HPDE6-E6E7 (cell line): ENCODE measurements around the gene SH3TC2.

ENCODE experiments used
- DNase-seq: peaks from one replicate; pipeline ENCODE4 v3.0.0; 2011; ENCODE audit warnings: missing footprints; ENCODE audit errors: extremely low spot score

The SH3TC2 gene

DNA sequence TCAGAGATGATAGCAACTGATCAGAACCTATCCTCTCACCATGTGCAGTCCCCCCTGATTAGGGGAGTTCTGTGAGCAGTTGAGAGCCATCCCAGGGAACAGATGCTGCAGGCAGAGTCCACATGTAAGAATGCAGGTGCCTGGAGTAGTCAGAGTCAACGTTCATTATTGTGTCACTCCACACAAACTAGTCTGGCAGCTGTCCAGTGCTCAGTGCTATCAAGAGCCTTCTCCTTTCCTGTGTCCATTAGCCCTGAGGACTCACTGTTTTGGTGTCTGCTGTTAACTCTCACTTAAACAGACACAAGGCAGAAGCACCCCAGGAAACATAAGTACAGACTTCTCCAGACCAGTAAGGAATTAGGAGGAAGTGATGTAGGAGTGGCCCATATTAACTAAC, 2.5 kb downstream of the SH3TC2 start:
- DNase-seq: no peak

GRCh38 chr5:149056616-149057165, 6.2 kb downstream of the SH3TC2 start:
- no peak for DNase-seq

DNA sequence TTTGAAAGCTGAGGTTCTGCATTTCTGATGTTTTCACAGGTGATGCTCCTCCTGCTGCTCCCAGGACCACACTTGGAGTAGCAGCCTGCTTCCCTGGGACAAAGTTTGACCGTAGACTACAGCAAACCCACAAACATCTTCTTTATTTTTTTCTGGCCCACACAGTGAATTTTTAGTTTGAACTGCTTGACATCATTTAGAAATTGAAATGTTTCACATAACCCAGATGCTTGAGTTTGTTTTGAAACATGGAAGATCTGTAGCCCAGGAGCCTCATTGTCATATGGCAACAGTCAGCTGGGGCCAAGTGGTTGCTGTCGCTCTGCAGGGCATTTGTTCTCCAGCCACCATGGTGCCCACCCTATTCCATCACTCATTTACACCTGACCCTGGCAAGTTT, 8.4 kb downstream of the SH3TC2 start:
- no peak for DNase-seq

GRCh38 chr5:149053072-149053695, 9.7 kb downstream of the SH3TC2 start:
- no peak for DNase-seq

GRCh38 chr5:149049371-149049781, 13.5 kb downstream of the SH3TC2 start:
- no peak for DNase-seq

GRCh38 chr5:149048811-149049210, 14.1 kb downstream of the SH3TC2 start:
- DNase-seq: no peak

- no peak for DNase-seq
Observed at GRCh38 chr5:149047462-149047861, 15.4 kb downstream of the SH3TC2 start.

- DNase-seq: no peak
Observed at GRCh38 chr5:149046196-149046829, 16.5 kb downstream of the SH3TC2 start.

DNA sequence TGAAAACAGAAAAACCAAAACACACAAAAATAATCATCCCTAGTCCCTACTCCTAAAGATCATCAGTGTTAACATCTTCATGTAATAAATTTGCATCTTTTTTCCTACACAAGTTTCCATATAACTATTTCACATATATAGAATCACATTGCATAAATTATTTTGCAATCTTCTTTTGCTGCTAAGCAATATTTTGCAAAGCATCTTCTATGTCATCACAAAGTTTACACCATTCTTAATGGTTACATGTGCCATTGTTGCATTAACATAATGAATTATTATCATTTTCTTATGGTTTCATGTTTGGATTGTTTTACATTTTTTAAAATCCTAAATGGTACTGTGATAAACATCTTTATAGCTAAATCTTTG, 17.8 kb downstream of the SH3TC2 start:
- no peak for DNase-seq

DNA sequence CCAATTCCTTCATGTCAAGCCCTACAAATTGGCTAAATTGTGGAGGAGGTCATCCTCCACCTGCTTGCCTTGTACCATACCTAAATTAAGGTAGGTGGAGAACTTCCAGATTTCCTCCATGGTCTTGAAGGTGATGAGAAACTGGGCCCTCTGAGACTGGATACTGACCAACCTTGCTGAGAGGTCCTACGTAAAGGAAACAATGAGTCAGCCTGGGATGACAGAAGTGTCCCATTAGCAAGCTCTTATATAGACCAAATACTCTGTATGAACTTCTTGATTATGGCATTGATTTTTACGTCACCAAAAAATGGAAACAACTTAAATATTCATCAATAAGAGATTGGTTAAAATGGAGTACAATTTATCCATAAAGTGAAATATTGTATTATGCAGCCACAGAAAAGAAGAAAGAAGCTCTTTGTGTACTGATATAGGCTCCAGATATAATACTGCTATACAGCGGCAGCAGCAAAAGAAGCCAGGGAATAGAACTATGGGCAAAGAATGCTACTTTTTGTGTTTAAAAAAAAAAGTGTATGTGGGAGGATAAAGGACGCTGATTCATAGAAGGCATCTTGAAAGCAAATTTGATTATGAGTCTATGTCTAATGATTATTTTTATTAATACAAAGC, 18.3 kb downstream of the SH3TC2 start:
- DNase-seq: no peak

DNA sequence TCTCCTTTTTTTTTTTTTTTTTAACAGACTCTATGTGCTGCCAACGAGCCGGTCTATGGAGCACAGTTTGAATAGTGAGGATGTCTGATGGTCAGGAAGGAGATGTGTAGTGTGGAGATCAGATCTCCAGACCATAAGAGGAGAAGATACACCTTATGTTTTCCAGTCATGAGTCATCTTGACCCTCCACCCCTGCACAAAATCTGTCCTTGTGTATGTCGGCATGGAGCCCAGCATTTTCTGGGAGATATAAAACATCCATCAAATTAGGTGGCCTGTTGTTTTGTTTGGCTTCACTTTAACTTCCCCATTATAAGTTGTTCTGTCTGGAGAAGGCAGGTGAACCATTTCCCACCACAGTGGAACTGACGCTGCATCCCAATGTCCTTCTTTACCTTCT, 19.2 kb downstream of the SH3TC2 start:
- no peak for DNase-seq

DNA sequence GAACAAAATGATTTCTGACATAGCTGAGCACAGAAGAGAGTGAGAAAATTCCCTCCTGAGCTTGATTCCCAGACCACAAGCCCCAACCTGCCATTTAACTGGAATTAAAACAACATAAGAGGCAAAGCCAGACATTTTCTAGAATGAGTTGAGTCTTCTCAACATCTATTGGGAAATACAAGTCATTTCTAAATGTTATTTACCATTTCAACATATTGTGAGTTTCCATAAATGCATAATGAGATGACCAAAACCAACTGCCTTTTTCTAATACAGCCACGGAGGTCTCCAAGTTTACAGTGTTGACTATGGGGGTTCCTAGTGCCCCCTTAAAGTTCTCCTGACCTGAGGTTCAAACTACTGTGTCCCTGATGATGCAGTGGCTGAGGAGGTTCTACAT, 20.0 kb downstream of the SH3TC2 start:
- no peak for DNase-seq

- DNase-seq: no peak
Observed at GRCh38 chr5:149041242-149041641, 21.6 kb downstream of the SH3TC2 start.

DNA sequence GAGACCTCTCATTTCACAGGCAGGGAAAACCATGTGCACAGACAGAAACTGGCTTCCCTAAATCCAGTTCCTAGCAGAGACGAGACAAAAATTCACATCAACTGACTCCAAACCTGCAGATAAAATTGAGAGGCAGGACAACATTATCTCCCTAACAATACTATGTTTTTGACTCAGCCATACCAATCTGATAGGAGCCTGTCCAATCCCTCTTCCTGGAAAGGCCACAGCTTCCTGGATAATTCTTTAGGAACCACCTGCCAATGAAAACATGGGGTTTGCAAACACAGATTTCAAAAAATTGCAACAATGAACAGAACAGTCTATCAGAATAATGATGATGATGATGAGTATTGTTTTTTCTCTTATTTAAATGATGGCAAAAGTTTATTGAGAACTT, 22.4 kb downstream of the SH3TC2 start:
- no peak for DNase-seq

GRCh38 chr5:149039506-149039905, 23.4 kb downstream of the SH3TC2 start:
- no peak for DNase-seq

GRCh38 chr5:149038336-149039080, 24.4 kb downstream of the SH3TC2 start:
- no peak for DNase-seq

- DNase-seq: no peak
Observed at GRCh38 chr5:149037817-149038216, 25.0 kb downstream of the SH3TC2 start.

GRCh38 chr5:149036970-149037369, 25.9 kb downstream of the SH3TC2 start:
- DNase-seq: peak; percentile 11

DNA sequence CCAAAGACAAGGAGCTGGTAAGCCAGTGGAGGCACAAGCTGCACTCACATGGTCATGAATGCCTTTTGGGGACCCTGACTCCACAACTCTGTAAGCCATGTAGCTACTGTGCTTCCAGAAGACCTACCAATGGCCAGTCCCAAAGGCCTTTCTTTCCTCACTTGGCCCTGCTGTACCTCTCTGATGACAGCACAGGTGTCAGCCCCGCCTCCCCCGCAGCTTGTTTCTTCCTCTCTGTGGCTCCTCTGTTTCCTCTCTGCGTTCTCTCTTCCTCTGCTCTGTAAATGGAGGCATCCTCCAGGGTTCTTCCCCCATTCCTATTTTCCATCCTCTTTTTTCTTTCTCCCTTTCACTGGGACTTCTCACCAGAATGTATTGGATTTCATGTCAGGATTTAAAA, 26.7 kb downstream of the SH3TC2 start:
- no peak for DNase-seq

DNA sequence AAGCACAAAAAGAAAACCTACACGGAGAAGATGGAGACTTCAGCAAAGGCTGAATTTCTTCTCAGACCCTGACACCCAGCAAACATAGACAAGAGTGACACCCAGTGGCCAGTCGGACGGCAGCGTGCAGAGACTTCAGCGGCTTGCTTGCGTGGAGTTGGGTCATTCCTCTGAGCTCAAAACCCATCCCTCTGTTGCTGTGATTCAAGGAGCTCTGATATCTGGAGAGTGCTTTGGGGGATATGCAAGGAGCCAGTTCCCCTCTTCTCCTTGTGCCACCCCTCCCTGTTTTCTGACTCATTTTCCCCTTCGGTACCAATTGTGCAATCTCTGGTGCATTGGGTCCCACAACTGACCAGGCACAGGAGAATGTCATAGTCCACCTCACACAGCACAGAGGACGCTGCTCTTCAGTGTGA, 27.5 kb downstream of the SH3TC2 start:
- DNase-seq: peak; percentile 69

- DNase-seq: no peak
Observed at GRCh38 chr5:149030838-149031397, 31.9 kb downstream of the SH3TC2 start.

DNA sequence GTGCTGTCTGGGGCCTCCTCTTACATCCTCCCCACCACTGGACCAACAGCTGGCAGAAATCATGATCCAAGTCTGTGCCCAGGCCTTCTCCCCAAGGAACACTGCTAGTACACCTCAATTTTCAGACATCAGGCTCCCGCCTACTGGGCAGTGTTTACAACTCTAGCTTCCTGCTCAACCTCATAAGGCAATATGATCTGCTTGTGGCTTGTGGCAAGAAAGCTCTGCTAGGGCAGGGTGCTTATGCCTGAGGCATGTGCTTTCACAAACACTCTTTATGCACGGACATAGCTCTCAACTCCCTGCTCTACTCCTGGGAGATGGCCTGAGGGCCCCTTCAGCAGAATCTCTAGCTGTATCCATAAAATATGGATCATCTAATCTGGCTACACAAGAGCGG, 32.5 kb downstream of the SH3TC2 start:
- DNase-seq: no peak
